Fibroblast of lung (primary cell): Measurements from ENCODE around the gene CYP2A13.
"Not testable (repeated sequence)": the region's sequence is repeated elsewhere in the genome, so short reads cannot be mapped to it uniquely, and the experiment has no call there.

Source experiments
- CTCF ChIP-seq, 2 donors: IDR thresholded peaks in 1 of 2; conservative IDR thresholded peaks in 1 of 2; 1 replicate in 1 of 2; 2 replicates in 1 of 2; pipeline ENCODE4 v1.5.1; 2011 to 2012; ENCODE audit warnings: low read length in 2 of 2, control low read depth in 1 of 2, inconsistent platforms in 1 of 2, low read depth in 1 of 2, mild to moderate bottlenecking in 1 of 2
- EZH2 ChIP-seq: IDR thresholded peaks from 2 replicates; pipeline ENCODE4 v1.5.1; 2012; ENCODE audit warnings: low read length, control low read depth, mild to moderate bottlenecking; ENCODE audit errors: missing control alignments

DNA sequence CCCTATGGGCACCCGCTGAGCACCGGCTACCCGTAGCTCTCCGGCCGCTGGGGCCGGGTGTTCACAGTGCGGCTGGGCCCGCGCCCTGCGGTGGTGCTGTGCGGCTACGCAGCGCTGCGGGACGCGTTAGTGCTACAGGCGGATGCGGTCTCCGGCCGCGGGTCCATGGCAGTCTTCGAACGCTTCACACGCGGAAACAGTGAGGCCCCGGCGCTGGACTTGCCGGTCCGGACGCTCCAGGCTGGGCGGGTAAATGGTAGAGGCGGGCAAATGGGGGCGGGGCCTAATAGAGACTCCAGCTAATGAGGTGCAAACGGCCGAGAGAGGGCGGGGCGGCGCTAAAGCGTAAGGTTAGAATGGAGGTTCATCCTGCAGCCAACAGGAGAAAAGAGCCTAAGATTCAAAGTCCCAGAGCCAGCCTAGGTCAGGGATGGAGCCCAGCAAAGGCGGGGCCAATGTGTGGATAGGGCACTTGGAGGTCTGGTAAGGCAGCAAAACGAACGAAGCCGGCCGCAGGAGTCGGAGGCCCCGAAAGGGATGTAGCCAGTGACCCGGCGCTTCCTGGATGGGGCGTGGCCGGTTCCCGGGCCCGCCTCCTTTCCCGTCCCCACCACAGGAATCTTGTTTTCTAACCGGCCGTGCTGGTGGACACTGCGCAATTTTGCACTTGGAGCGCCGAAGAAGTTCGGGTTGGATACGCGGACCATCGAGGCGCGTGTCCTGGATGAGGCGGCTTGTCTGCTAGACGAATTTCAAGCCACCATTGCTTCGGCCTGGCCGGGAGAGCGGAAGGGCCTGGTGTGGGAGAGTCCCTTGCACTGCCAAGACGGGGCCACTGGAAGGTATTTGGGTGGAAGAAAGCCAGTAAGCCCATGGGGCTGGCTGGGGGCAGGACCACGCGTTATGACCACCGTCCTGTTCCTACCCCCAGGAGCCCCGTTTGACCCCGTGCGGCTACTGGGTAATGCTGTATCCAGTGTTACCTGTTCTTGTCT, 47.4 kb downstream of the CYP2A13 start:
- not testable (repeated sequence) for TF ChIP-seq CTCF (conservative IDR thresholded peaks at IDR 0.05 in 1 of 2, IDR thresholded peaks at IDR 0.05 in 1 of 2; ENCODE audit: low read depth in 1 of 2, low read length in 2 of 2); EZH2
